SK-N-SH (cell line): ENCODE measurements around the gene TFPI. TPM values are rescaled to one million over a fixed set of nuclear protein-coding genes. Genes with fewer than 3 reads are reported as not detected.

Source experiments
- CTCF ChIA-PET: fragments of 300-600, 350-600 bp; formaldehyde crosslinking; extraction: SDS; loops from one replicate; lab custom pipeline; 2021; lab: Yijun Ruan, JAX
- POLR2A ChIA-PET: fragments of 350-600 bp; sonication (Branson Sonifier 250); formaldehyde crosslinking; extraction: SDS; loops from one replicate; lab custom pipeline; 2020; ENCODE audit warnings: antibody characterized with exemption, inconsistent platforms; lab: Yijun Ruan, JAX
- DNase-seq: peaks from one replicate; pipeline ENCODE4 v3.0.0; 2012
- H2AFZ ChIP-seq: fragments of 200-600 bp; sonication (generic); 2 replicates; pipeline ENCODE4 v1.8.1; 2016; ENCODE audit warnings: antibody characterized with exemption, mild to moderate bottlenecking, low read depth
- H3F3A ChIP-seq: fragments of 200-600 bp; sonication (generic); replicated peaks from 2 replicates; pipeline ENCODE3; 2016; ENCODE audit warnings: antibody characterized with exemption, mild to moderate bottlenecking; ENCODE audit not compliant: insufficient read depth
- H3K27ac ChIP-seq, 2 experiments: fragments of 200-500 bp in 1 of 2; fragments of 200-600 bp in 1 of 2; sonication (Bioruptor generic) in 1 of 2; sonication (generic), shearing (Covaris generic) in 1 of 2; 2 replicates each; pipeline versions ENCODE4 v1.5.1 to v1.6.1; 2014 to 2016; ENCODE audit warnings: low read depth in 2 of 2, inconsistent platforms in 1 of 2, low read length in 1 of 2, mild to moderate bottlenecking in 1 of 2, mixed read lengths in 1 of 2
- H3K27me3 ChIP-seq: fragments of 200-600 bp; sonication (generic), shearing (Covaris generic); 2 replicates; pipeline ENCODE4 v1.6.1; 2016; ENCODE audit warnings: mixed run types; ENCODE audit not compliant: insufficient read depth
- H3K36me3 ChIP-seq, 2 experiments: fragments of 200-500 bp in 1 of 2; fragments of 200-600 bp in 1 of 2; sonication (Bioruptor generic) in 1 of 2; sonication (generic) in 1 of 2; replicated peaks in 1 of 2; 2 replicates each; pipeline versions ENCODE3 to v1.5.1; 2014 to 2016; ENCODE audit warnings: low read length in 1 of 2, mild to moderate bottlenecking in 1 of 2; ENCODE audit not compliant: insufficient read depth in 2 of 2, control insufficient read depth in 1 of 2
- H3K4me1 ChIP-seq, 2 experiments: fragments of 200-500 bp in 1 of 2; fragments of 200-600 bp in 1 of 2; sonication (Bioruptor generic) in 1 of 2; sonication (generic), shearing (Covaris generic) in 1 of 2; 2 replicates each; pipeline versions ENCODE4 v1.5.1 to v1.6.1; 2014 to 2016; ENCODE audit warnings: low read depth in 1 of 2, low read length in 1 of 2, mixed run types in 1 of 2; ENCODE audit not compliant: insufficient read depth in 2 of 2, control insufficient read depth in 1 of 2
- H3K4me2 ChIP-seq: fragments of 200-600 bp; sonication (generic), shearing (Covaris generic); 2 replicates; pipeline ENCODE4 v1.6.1; 2017; ENCODE audit warnings: mixed run types
- H3K4me3 ChIP-seq, 2 experiments: fragments of 200-500 bp in 1 of 2; fragments of 200-600 bp in 1 of 2; sonication (Bioruptor generic) in 1 of 2; sonication (generic), shearing (Covaris generic) in 1 of 2; 2 replicates each; pipeline versions ENCODE4 v1.5.1 to v1.8.1; 2014 to 2016; ENCODE audit warnings: low read depth in 2 of 2, inconsistent platforms in 1 of 2, low read length in 1 of 2, mild to moderate bottlenecking in 1 of 2, mixed read lengths in 1 of 2, moderate library complexity in 1 of 2
- H3K79me2 ChIP-seq: fragments of 200-600 bp; sonication (generic); 2 replicates; pipeline ENCODE4 v1.8.1; 2017; ENCODE audit warnings: mild to moderate bottlenecking; ENCODE audit not compliant: insufficient read depth
- H3K9ac ChIP-seq: fragments of 200-600 bp; sonication (generic); 2 replicates; pipeline ENCODE4 v1.6.1; 2017; ENCODE audit warnings: mixed run types
- H3K9me2 ChIP-seq: fragments of 200-600 bp; sonication (generic); 2 replicates; pipeline ENCODE4 v1.6.1; 2017; ENCODE audit warnings: mixed run types
- H3K9me3 ChIP-seq: fragments of 200-600 bp; sonication (generic); 2 replicates; pipeline ENCODE4 v1.6.1; 2017; ENCODE audit warnings: mixed run types, mild to moderate bottlenecking, moderate library complexity
- H4K20me1 ChIP-seq: fragments of 200-600 bp; sonication (generic); 2 replicates; pipeline ENCODE4 v1.6.1; 2017; ENCODE audit warnings: mild to moderate bottlenecking, mixed run types; ENCODE audit not compliant: insufficient read depth
- EZH2phosphoT487 ChIP-seq: fragments of 200-600 bp; sonication (generic); IDR thresholded peaks from 2 replicates; pipeline ENCODE4 v1.6.1; 2017; ENCODE audit warnings: low read depth, mixed run types, mild to moderate bottlenecking, antibody characterized with exemption, moderate library complexity, borderline replicate concordance
- GABPA ChIP-seq: IDR thresholded peaks from 2 replicates; pipeline ENCODE4 v1.4.0; 2012; ENCODE audit warnings: low read depth, mild to moderate bottlenecking
- JUND ChIP-seq: IDR thresholded peaks from 2 replicates; pipeline ENCODE4 v1.4.0; 2012
- POLR2AphosphoS5 ChIP-seq: IDR thresholded peaks from 2 replicates; pipeline ENCODE4 v1.6.1; 2012; ENCODE audit warnings: low read depth, low read length
- RAD21 ChIP-seq: IDR thresholded peaks from 2 replicates; pipeline ENCODE4 v1.6.1; 2012; ENCODE audit warnings: mild to moderate bottlenecking, low read length
- RXRA ChIP-seq: IDR thresholded peaks from 2 replicates; pipeline ENCODE4 v1.4.0; 2012; ENCODE audit warnings: low read depth, mild to moderate bottlenecking, borderline replicate concordance
- SIN3A ChIP-seq: IDR thresholded peaks from 2 replicates; pipeline ENCODE4 v1.6.1; 2012; ENCODE audit warnings: low read depth, mild to moderate bottlenecking, low read length, moderate library complexity, borderline replicate concordance
- SMC3 ChIP-seq: IDR thresholded peaks from 2 replicates; pipeline ENCODE4 v1.6.1; 2012; ENCODE audit warnings: low read depth, low read length, improper control_type of control experiment
- TAF1 ChIP-seq: IDR thresholded peaks from 2 replicates; pipeline ENCODE4 v1.6.1; 2012; ENCODE audit warnings: low read depth, mild to moderate bottlenecking, low read length, moderate library complexity, borderline replicate concordance
- TCF12 ChIP-seq: IDR thresholded peaks from 2 replicates; pipeline ENCODE4 v1.4.0; 2012
- TEAD4 ChIP-seq: IDR thresholded peaks from 2 replicates; pipeline ENCODE4 v1.4.0; 2012; ENCODE audit warnings: mild to moderate bottlenecking, borderline replicate concordance; ENCODE audit not compliant: insufficient read depth
- WGBS: methylation state at CpG from one replicate; pipeline ENCODE4 v1.1.6; 2017; ENCODE audit warnings: low lambda C conversion rate; 5-methylcytosine and 5-hydroxymethylcytosine counted together
- polyA plus RNA-seq, 3 experiments: library from polyadenylated mRNA; depleted of rRNA; stranded (reverse); fragments of >200 nt; gene quantifications; 2 replicates each; pipeline ENCODE4 v1.2.3, GENCODE V29; 2012
- TF ChIP-seq, protein P1 (sequence below): IDR thresholded peaks from 2 replicates; pipeline ENCODE4 v1.4.0; 2012; ENCODE audit warnings: low read depth
- TF ChIP-seq, protein P2 (sequence below): IDR thresholded peaks from 2 replicates; pipeline ENCODE4 v1.4.0; 2012; ENCODE audit warnings: low read depth, borderline replicate concordance
- TF ChIP-seq, protein P3 (sequence below): fragments of 150-350 bp; IDR thresholded peaks from 2 replicates; pipeline ENCODE4 v1.6.1; 2017; ENCODE audit warnings: antibody characterized with exemption, low read length, low read depth, borderline replicate concordance
- TF ChIP-seq, protein P4 (sequence below): IDR thresholded peaks from 2 replicates; pipeline ENCODE4 v1.6.1; 2012; ENCODE audit warnings: mild to moderate bottlenecking, low read depth, low read length, moderate library complexity
- TF ChIP-seq, protein P5 (sequence below): fragments of 200-600 bp; sonication (generic); IDR thresholded peaks from 2 replicates; pipeline ENCODE4 v1.6.1; 2017; ENCODE audit warnings: antibody characterized with exemption, mild to moderate bottlenecking, moderate library complexity
- TF ChIP-seq, protein P6 (sequence below): fragments of 150-350 bp; IDR thresholded peaks from 2 replicates; pipeline ENCODE4 v1.6.1; 2016; ENCODE audit warnings: mild to moderate bottlenecking, low read depth, low read length

The TFPI gene
- polyA plus RNA-seq, 1 of the 3 experiments (the other 2 are of a cell fraction) = 2.1 TPM

DNA sequence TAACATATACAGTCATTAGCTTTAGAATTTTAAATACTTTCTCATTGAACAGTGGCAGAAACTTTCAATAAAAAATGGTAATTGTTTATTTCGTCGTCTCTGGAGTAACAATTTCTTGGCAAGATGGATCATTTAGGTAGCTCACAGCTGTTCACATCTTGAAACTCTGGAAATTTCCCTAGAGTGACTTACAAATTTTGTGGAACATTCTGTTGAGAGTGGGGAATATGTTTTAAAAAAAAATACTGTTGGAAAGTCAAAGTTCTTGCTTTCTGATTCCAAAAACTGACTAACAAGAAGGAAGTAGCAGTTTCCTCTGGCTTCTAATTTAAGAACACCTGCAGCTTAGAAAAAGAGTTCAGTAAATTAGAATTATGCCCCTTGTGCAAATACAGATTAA is 95.0 kb downstream of the TFPI start:
- no peak overlapping the region for H3K27ac ChIP-seq
- no peak overlapping the region for H3K4me2 ChIP-seq
- TF ChIP-seq POLR2AphosphoS5 = no peak
- TF ChIP-seq, protein P1, sequence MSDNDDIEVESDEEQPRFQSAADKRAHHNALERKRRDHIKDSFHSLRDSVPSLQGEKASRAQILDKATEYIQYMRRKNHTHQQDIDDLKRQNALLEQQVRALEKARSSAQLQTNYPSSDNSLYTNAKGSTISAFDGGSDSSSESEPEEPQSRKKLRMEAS = no peak
- no peak for TF ChIP-seq TEAD4
- no peak for TF ChIP-seq EZH2phosphoT487
- TF ChIP-seq, protein P2, sequence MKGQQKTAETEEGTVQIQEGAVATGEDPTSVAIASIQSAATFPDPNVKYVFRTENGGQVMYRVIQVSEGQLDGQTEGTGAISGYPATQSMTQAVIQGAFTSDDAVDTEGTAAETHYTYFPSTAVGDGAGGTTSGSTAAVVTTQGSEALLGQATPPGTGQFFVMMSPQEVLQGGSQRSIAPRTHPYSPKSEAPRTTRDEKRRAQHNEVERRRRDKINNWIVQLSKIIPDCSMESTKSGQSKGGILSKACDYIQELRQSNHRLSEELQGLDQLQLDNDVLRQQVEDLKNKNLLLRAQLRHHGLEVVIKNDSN = no peak
- TF ChIP-seq, protein P3, sequence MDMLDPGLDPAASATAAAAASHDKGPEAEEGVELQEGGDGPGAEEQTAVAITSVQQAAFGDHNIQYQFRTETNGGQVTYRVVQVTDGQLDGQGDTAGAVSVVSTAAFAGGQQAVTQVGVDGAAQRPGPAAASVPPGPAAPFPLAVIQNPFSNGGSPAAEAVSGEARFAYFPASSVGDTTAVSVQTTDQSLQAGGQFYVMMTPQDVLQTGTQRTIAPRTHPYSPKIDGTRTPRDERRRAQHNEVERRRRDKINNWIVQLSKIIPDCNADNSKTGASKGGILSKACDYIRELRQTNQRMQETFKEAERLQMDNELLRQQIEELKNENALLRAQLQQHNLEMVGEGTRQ = no peak
- TF ChIP-seq TCF12 = no peak
- no peak for TF ChIP-seq SMC3
- no peak for TF ChIP-seq RXRA
- TF ChIP-seq TAF1 = no peak
- peaks cover 0 to 3% of the 10 kb centered on the region in 2 experiments; a peak in 1 of 4 replicates for H3K4me1 ChIP-seq
- no peaks in the 10 kb centered on the region for H3F3A ChIP-seq
- H3K9me2 ChIP-seq = no peaks in the 10 kb centered on the region
- WGBS = 98% methylated on average over 2 of the region's 2 CpGs
- no peak overlapping the region for H2AFZ ChIP-seq
- CTCF ChIA-PET = interaction anchor here (0.5 to 1.1 kb wide), 2 partner anchors 597 to 1052 kb away, joined by 3 read pairs; no protein-coding TSS in a partner anchor
- POLR2A ChIA-PET = no interaction called here
- H3K27me3 ChIP-seq = no peaks in the 10 kb centered on the region
- no peak overlapping the region for H3K9ac ChIP-seq
- H3K79me2 ChIP-seq = no peaks in the 10 kb centered on the region
- no peak for DNase-seq
- no peaks in the 10 kb centered on the region for H3K9me3 ChIP-seq
- no peaks in the 10 kb centered on the region for H4K20me1 ChIP-seq
- H3K36me3 ChIP-seq = no peaks in the 10 kb centered on the region
- H3K4me3 ChIP-seq = no peak overlapping the region

DNA sequence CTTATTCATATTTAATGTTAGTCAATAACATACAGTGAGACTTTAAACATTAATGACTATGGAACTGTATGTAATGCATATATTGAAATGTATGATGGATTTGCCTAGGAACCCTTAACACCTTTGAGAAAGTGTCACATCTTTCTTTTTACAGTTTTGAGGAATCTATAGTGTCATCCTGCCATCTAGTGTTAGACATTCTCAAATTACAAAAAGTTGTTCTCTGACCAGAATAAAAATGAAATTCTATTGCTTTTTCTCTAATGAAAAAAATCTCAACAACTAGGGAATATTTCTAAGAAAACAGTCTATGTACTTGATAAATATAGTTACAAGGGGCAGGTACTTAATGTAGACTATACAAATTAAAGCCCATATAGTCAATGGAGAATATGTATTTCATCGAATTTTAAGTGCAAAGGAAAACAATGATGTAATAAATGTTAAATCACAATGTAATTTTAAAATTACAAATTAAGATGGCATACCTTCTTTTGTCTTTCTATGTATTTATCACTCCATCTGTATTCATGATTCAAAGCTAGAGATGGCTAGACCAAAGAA is 101.1 kb downstream of the TFPI start:
- 77% methylated on average over 1 of the region's 1 CpG for WGBS
- H3K4me1 ChIP-seq = peaks cover 0 to 5% of the 10 kb centered on the region in 2 experiments; a peak in 1 of 4 replicates
- ChIA-PET POLR2A (no interaction called here), CTCF (interaction anchor here (0.6 to 4.8 kb wide), 23 partner anchors 12 to 949 kb away, joined by 3 to 41 read pairs (median 3); no protein-coding TSS in a partner anchor)
- H3K9me2 ChIP-seq = no peaks in the 10 kb centered on the region
- no peak overlapping the region for H2AFZ ChIP-seq
- H3K36me3 ChIP-seq = no peaks in the 10 kb centered on the region
- no peaks in the 10 kb centered on the region for H3K79me2 ChIP-seq
- H3K4me3 ChIP-seq = no peak overlapping the region
- H4K20me1 ChIP-seq = no peaks in the 10 kb centered on the region
- no peaks in the 10 kb centered on the region for H3K27me3 ChIP-seq
- no peaks in the 10 kb centered on the region for H3F3A ChIP-seq
- no peak overlapping the region for H3K4me2 ChIP-seq
- DNase-seq = peak; percentile 6
- H3K9me3 ChIP-seq = no peaks in the 10 kb centered on the region
- no peak overlapping the region for H3K27ac ChIP-seq
- H3K9ac ChIP-seq = no peak overlapping the region
- no peak for TF ChIP-seq GABPA
- TF ChIP-seq, protein P4, sequence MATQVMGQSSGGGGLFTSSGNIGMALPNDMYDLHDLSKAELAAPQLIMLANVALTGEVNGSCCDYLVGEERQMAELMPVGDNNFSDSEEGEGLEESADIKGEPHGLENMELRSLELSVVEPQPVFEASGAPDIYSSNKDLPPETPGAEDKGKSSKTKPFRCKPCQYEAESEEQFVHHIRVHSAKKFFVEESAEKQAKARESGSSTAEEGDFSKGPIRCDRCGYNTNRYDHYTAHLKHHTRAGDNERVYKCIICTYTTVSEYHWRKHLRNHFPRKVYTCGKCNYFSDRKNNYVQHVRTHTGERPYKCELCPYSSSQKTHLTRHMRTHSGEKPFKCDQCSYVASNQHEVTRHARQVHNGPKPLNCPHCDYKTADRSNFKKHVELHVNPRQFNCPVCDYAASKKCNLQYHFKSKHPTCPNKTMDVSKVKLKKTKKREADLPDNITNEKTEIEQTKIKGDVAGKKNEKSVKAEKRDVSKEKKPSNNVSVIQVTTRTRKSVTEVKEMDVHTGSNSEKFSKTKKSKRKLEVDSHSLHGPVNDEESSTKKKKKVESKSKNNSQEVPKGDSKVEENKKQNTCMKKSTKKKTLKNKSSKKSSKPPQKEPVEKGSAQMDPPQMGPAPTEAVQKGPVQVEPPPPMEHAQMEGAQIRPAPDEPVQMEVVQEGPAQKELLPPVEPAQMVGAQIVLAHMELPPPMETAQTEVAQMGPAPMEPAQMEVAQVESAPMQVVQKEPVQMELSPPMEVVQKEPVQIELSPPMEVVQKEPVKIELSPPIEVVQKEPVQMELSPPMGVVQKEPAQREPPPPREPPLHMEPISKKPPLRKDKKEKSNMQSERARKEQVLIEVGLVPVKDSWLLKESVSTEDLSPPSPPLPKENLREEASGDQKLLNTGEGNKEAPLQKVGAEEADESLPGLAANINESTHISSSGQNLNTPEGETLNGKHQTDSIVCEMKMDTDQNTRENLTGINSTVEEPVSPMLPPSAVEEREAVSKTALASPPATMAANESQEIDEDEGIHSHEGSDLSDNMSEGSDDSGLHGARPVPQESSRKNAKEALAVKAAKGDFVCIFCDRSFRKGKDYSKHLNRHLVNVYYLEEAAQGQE = no peak
- TF ChIP-seq RAD21 = peak; percentile 90
- TF ChIP-seq SIN3A = no peak
- no peak for TF ChIP-seq EZH2phosphoT487
- peak; percentile 65 for TF ChIP-seq SMC3
- TF ChIP-seq RXRA = no peak
- TF ChIP-seq, protein P5, sequence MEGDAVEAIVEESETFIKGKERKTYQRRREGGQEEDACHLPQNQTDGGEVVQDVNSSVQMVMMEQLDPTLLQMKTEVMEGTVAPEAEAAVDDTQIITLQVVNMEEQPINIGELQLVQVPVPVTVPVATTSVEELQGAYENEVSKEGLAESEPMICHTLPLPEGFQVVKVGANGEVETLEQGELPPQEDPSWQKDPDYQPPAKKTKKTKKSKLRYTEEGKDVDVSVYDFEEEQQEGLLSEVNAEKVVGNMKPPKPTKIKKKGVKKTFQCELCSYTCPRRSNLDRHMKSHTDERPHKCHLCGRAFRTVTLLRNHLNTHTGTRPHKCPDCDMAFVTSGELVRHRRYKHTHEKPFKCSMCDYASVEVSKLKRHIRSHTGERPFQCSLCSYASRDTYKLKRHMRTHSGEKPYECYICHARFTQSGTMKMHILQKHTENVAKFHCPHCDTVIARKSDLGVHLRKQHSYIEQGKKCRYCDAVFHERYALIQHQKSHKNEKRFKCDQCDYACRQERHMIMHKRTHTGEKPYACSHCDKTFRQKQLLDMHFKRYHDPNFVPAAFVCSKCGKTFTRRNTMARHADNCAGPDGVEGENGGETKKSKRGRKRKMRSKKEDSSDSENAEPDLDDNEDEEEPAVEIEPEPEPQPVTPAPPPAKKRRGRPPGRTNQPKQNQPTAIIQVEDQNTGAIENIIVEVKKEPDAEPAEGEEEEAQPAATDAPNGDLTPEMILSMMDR = peak; percentile 73
- TF ChIP-seq JUND = no peak
- TF ChIP-seq, protein P6, sequence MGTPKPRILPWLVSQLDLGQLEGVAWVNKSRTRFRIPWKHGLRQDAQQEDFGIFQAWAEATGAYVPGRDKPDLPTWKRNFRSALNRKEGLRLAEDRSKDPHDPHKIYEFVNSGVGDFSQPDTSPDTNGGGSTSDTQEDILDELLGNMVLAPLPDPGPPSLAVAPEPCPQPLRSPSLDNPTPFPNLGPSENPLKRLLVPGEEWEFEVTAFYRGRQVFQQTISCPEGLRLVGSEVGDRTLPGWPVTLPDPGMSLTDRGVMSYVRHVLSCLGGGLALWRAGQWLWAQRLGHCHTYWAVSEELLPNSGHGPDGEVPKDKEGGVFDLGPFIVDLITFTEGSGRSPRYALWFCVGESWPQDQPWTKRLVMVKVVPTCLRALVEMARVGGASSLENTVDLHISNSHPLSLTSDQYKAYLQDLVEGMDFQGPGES = no peak
- no peak for TF ChIP-seq TEAD4
